ENCODE data around the gene ACSS1. TPM values are rescaled to one million over a fixed set of nuclear protein-coding genes. Genes with fewer than 3 reads are reported as not detected.

Gene ACSS1
- total RNA-seq, 1 donor: 1.4 TPM

DNA sequence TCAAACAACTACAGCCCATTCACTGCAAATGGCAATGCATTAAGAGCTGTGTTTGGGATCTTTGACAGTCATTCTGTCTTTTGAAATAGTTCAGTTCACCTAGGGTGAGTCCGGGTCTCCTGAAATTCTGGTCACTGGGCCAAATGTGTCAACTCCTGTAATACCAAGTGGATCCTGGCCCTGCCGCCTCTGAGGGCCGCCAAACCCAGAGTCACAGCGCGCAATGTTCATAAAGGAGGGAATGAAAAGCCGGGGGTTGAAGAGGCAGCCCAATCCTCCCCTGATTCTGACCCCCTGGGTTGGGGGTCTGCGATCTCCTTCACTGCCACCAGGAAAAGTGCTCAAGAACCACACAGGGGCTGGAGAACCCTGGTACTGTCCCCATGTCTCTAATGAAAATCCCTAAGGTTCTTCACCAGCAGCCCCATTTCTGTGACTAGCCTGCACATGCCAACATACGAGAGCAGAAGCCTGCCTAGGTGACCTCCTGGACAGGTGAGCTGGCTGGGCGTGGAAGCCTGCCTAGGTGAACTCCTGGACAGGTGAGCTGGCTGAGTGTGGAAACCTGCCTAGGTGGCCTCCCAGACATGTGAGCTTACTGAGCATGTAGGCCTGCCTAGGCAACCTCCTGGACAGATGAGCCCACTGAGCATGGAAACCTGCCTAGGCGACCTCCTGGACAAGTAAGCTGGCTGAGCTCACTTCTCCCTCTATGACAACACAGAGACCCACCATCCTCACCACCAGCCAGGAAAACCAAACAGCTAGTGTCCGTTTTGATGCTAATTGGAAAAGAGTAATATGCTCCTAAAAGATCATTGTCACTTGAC lies 49.3 kb downstream of the ACSS1 start:
- Histone ChIP-seq H3K4me2 (ENCODE audit: insufficient read depth, low read length) (no peak overlapping the region), H3K79me2 (ENCODE audit: insufficient read depth, low read length) (no peaks in the 10 kb centered on the region), H3K27ac (ENCODE audit: low read depth, low read length) (no peak overlapping the region), H2AFZ (ENCODE audit: low read length) (no peak overlapping the region), H3K27me3 (ENCODE audit: insufficient read depth, low read length) (no peaks in the 10 kb centered on the region), H4K20me1 (ENCODE audit: insufficient read depth, low read length) (no peaks in the 10 kb centered on the region), H3K36me3 (ENCODE audit: insufficient read depth, low read length) (no peaks in the 10 kb centered on the region), H3K4me1 (ENCODE audit: insufficient read depth, low read length) (no peaks in the 10 kb centered on the region), H3K9me3 (ENCODE audit: low read depth, low read length) (no peaks in the 10 kb centered on the region), H3K4me3 (ENCODE audit: insufficient read depth, low read length) (no peak overlapping the region)
- no peak for DNase-seq (ENCODE audit: insufficient read length, low spot score, missing footprints)
- no peak for TF ChIP-seq CTCF (IDR thresholded peaks at IDR 0.05; ENCODE audit: extremely low read depth, low read depth, low read length)

GRCh38 chr20:25007491-25008305 lies 50.2 kb downstream of the ACSS1 start:
- H3K27me3 ChIP-seq (ENCODE audit: insufficient read depth, low read length): no peaks in the 10 kb centered on the region
- H3K27ac ChIP-seq (ENCODE audit: low read depth, low read length): no peak overlapping the region
- no peaks in the 10 kb centered on the region for H3K4me1 ChIP-seq (ENCODE audit: insufficient read depth, low read length)
- H4K20me1 ChIP-seq (ENCODE audit: insufficient read depth, low read length): no peaks in the 10 kb centered on the region
- H3K9me3 ChIP-seq (ENCODE audit: low read depth, low read length): no peaks in the 10 kb centered on the region
- no peaks in the 10 kb centered on the region for H3K36me3 ChIP-seq (ENCODE audit: insufficient read depth, low read length)
- no peaks in the 10 kb centered on the region for H3K79me2 ChIP-seq (ENCODE audit: insufficient read depth, low read length)
- DNase-seq (ENCODE audit: insufficient read length, low spot score, missing footprints): no peak
- no peak for TF ChIP-seq CTCF (IDR thresholded peaks at IDR 0.05; ENCODE audit: extremely low read depth, low read depth, low read length)
- no peak overlapping the region for H3K4me3 ChIP-seq (ENCODE audit: insufficient read depth, low read length)
- H2AFZ ChIP-seq (ENCODE audit: low read length): no peak overlapping the region
- H3K4me2 ChIP-seq (ENCODE audit: insufficient read depth, low read length): no peak overlapping the region

- Histone ChIP-seq H2AFZ (ENCODE audit: low read length) (no peak overlapping the region), H3K36me3 (ENCODE audit: insufficient read depth, low read length) (no peaks in the 10 kb centered on the region), H4K20me1 (ENCODE audit: insufficient read depth, low read length) (no peaks in the 10 kb centered on the region), H3K79me2 (ENCODE audit: insufficient read depth, low read length) (no peaks in the 10 kb centered on the region), H3K9me3 (ENCODE audit: low read depth, low read length) (no peaks in the 10 kb centered on the region), H3K27ac (ENCODE audit: low read depth, low read length) (no peak overlapping the region), H3K4me1 (ENCODE audit: insufficient read depth, low read length) (no peaks in the 10 kb centered on the region), H3K27me3 (ENCODE audit: insufficient read depth, low read length) (no peaks in the 10 kb centered on the region), H3K4me2 (ENCODE audit: insufficient read depth, low read length) (no peak overlapping the region), H3K4me3 (ENCODE audit: insufficient read depth, low read length) (no peak overlapping the region)
- no peak for TF ChIP-seq CTCF (IDR thresholded peaks at IDR 0.05; ENCODE audit: extremely low read depth, low read depth, low read length)
- no peak for DNase-seq (ENCODE audit: insufficient read length, low spot score, missing footprints)
These were observed 51.3 kb downstream of the ACSS1 start for GRCh38 chr20:25006431-25007167.
